H1 (cell line): ENCODE measurements around the gene USP7. TPM values are rescaled to one million over a fixed set of nuclear protein-coding genes. Genes with fewer than 3 reads are reported as not detected.
A peak's percentile ranks its signal among the peaks of the same experiment; 100 is the strongest.

Experiments used
- CTCF ChIA-PET: fragments of 300-600 bp; sonication (Branson Sonifier 250); formaldehyde crosslinking; loops from one replicate; lab custom pipeline; 2021; ENCODE audit not compliant: partially characterized antibody; lab: Charles Lee
- POLR2A ChIA-PET: fragments of 300-600 bp; sonication (Branson Sonifier 250); formaldehyde crosslinking; loops from one replicate; lab custom pipeline; 2021; ENCODE audit warnings: inconsistent platforms; ENCODE audit not compliant: partially characterized antibody; lab: Charles Lee
- DNase-seq, 2 experiments: peaks; one replicate each; pipeline versions ENCODE4 v3.0.0 to v3.0.0-alpha.2; 2010 to 2022; ENCODE audit warnings: low spot score in 2 of 2, low read depth in 1 of 2, mixed read lengths in 1 of 2
- FAIRE-seq: peaks from 2 replicates; lab custom pipeline; 2011; peaks lifted over from hg19 to GRCh38; lab: Jason Lieb, UNC
- H2AFZ ChIP-seq: 2 replicates; pipeline ENCODE4 v1.8.1; 2012; ENCODE audit warnings: low read length, inconsistent platforms
- H2AK5ac ChIP-seq: 2 replicates; pipeline ENCODE4 v1.6.1; 2013; ENCODE audit warnings: low read depth, low read length
- H2BK120ac ChIP-seq: replicated peaks from 2 replicates; pipeline ENCODE3; 2013; ENCODE audit warnings: low read depth, low read length, inconsistent platforms
- H2BK12ac ChIP-seq: 2 replicates; pipeline ENCODE4 v1.6.1; 2013; ENCODE audit warnings: low read depth, low read length
- H2BK15ac ChIP-seq: 2 replicates; pipeline ENCODE4 v1.6.1; 2013; ENCODE audit warnings: low read length
- H2BK20ac ChIP-seq: 2 replicates; pipeline ENCODE4 v1.6.1; 2013; ENCODE audit warnings: low read length
- H2BK5ac ChIP-seq: 2 replicates; pipeline ENCODE4 v1.6.1; 2013; ENCODE audit warnings: low read depth, low read length
- H3K14ac ChIP-seq: 2 replicates; pipeline ENCODE4 v1.6.1; 2013; ENCODE audit warnings: inconsistent platforms; ENCODE audit not compliant: insufficient read length
- H3K18ac ChIP-seq: 2 replicates; pipeline ENCODE4 v1.6.1; 2013; ENCODE audit warnings: low read length; ENCODE audit errors: extremely low read depth
- H3K23ac ChIP-seq: 2 replicates; pipeline ENCODE4 v1.6.1; 2013; ENCODE audit warnings: inconsistent platforms; ENCODE audit not compliant: insufficient read length
- H3K23me2 ChIP-seq: 2 replicates; pipeline ENCODE4 v1.6.1; 2013; ENCODE audit warnings: low read depth, low read length
- H3K27ac ChIP-seq: 2 replicates; pipeline ENCODE4 v1.6.1; 2011; ENCODE audit warnings: low read depth, low read length, inconsistent platforms
- H3K27me3 ChIP-seq, 4 experiments: replicated peaks in 1 of 4; 1 replicate in 1 of 4; 2 replicates in 3 of 4; pipeline versions ENCODE4 v1.6.1 to v1.8.1; 2011 to 2013; ENCODE audit warnings: low read length in 3 of 4, mild to moderate bottlenecking in 3 of 4, inconsistent platforms in 2 of 4, mixed read lengths in 2 of 4, moderate library complexity in 1 of 4; ENCODE audit not compliant: control insufficient read depth in 3 of 4, insufficient read depth in 3 of 4; ENCODE audit errors: extremely low read depth in 1 of 4
- H3K36me3 ChIP-seq, 4 experiments: 2 replicates each; pipeline versions ENCODE4 v1.6.1 to v1.8.1; 2011 to 2013; ENCODE audit warnings: mild to moderate bottlenecking in 4 of 4, low read length in 3 of 4, moderate library complexity in 2 of 4, control low read depth in 1 of 4, inconsistent platforms in 1 of 4; ENCODE audit not compliant: insufficient read depth in 4 of 4, control insufficient read depth in 2 of 4
- H3K4ac ChIP-seq: replicated peaks from 2 replicates; pipeline ENCODE3; 2013; ENCODE audit warnings: low read length, low read depth, mixed read lengths, inconsistent platforms; ENCODE audit not compliant: insufficient read length
- H3K4me1 ChIP-seq, 4 experiments: replicated peaks in 1 of 4; 1 replicate in 1 of 4; 2 replicates in 3 of 4; pipeline versions ENCODE4 v1.6.1 to v1.8.1; 2011 to 2013; ENCODE audit warnings: low read length in 3 of 4, inconsistent platforms in 2 of 4, mixed read lengths in 1 of 4; ENCODE audit not compliant: insufficient read depth in 4 of 4, control insufficient read depth in 3 of 4
- H3K4me2 ChIP-seq, 2 experiments: 2 replicates each; pipeline versions ENCODE4 v1.6.1 to v1.8.1; 2011 to 2013; ENCODE audit warnings: low read depth in 2 of 2, low read length in 2 of 2, control low read depth in 1 of 2, inconsistent platforms in 1 of 2, mild to moderate bottlenecking in 1 of 2; ENCODE audit not compliant: insufficient read depth in 1 of 2
- H3K4me3 ChIP-seq, 4 experiments: fragments of 200-600, 300-600 bp in 1 of 4; sonication (generic), shearing (Covaris generic), sonication (Bioruptor Twin) in 1 of 4; 2 replicates each; pipeline versions ENCODE4 v1.5.1 to v1.8.1; 2011 to 2016; ENCODE audit warnings: low read length in 4 of 4, low read depth in 3 of 4, control low read depth in 2 of 4, inconsistent platforms in 2 of 4, mild to moderate bottlenecking in 2 of 4, mixed read lengths in 1 of 4, moderate library complexity in 1 of 4; ENCODE audit not compliant: insufficient read depth in 2 of 4; ENCODE audit errors: extremely low read depth in 1 of 4
- H3K56ac ChIP-seq: replicated peaks from 2 replicates; pipeline ENCODE3; 2013; ENCODE audit warnings: low read depth, mild to moderate bottlenecking, mixed read lengths, low read length, inconsistent platforms; ENCODE audit not compliant: insufficient read length
- H3K79me1 ChIP-seq: 2 replicates; pipeline ENCODE4 v1.6.1; 2013; ENCODE audit warnings: low read depth, low read length, control low read depth
- H3K79me2 ChIP-seq, 2 experiments: 2 replicates each; pipeline versions ENCODE4 v1.6.1 to v1.8.1; 2012 to 2013; ENCODE audit warnings: low read length in 2 of 2, mild to moderate bottlenecking in 2 of 2, inconsistent platforms in 1 of 2; ENCODE audit not compliant: insufficient read depth in 2 of 2, control insufficient read depth in 1 of 2
- H3K9ac ChIP-seq, 4 experiments: replicated peaks in 1 of 4; 1 replicate in 1 of 4; 2 replicates in 3 of 4; pipeline versions ENCODE4 v1.6.1 to v1.8.1; 2011 to 2013; ENCODE audit warnings: low read depth in 3 of 4, low read length in 3 of 4, control low read depth in 2 of 4, mild to moderate bottlenecking in 2 of 4, moderate library complexity in 2 of 4, inconsistent platforms in 1 of 4; ENCODE audit errors: extremely low read depth in 1 of 4
- H3K9me3 ChIP-seq, 2 experiments: 2 replicates each; pipeline versions ENCODE4 v1.6.1 to v1.8.1; 2012 to 2013; ENCODE audit warnings: mild to moderate bottlenecking in 2 of 2, moderate library complexity in 2 of 2, control low read depth in 1 of 2, inconsistent platforms in 1 of 2, low read depth in 1 of 2, low read length in 1 of 2, mixed read lengths in 1 of 2; ENCODE audit not compliant: insufficient read depth in 2 of 2
- H4K20me1 ChIP-seq, 2 experiments: replicated peaks in 1 of 2; 2 replicates each; pipeline versions ENCODE3 to v1.8.1; 2011 to 2013; ENCODE audit warnings: inconsistent platforms in 2 of 2, low read length in 2 of 2, mild to moderate bottlenecking in 1 of 2; ENCODE audit not compliant: insufficient read depth in 2 of 2, control insufficient read depth in 1 of 2
- H4K5ac ChIP-seq: 2 replicates; pipeline ENCODE4 v1.6.1; 2013; ENCODE audit warnings: low read length, low read depth, mixed read lengths, inconsistent platforms; ENCODE audit not compliant: insufficient read length
- H4K8ac ChIP-seq: 2 replicates; pipeline ENCODE4 v1.8.0; 2013; ENCODE audit warnings: mild to moderate bottlenecking, moderate library complexity, low read length, inconsistent platforms; ENCODE audit not compliant: insufficient read depth; ENCODE audit errors: extremely low read depth
- H4K91ac ChIP-seq: replicated peaks from 2 replicates; pipeline ENCODE3; 2013; ENCODE audit warnings: low read length, mixed read lengths, inconsistent platforms; ENCODE audit not compliant: insufficient read length
- MAFK ChIP-seq: IDR thresholded peaks from 2 replicates; pipeline ENCODE4 v1.6.1; 2012; ENCODE audit warnings: low read depth, mild to moderate bottlenecking, improper control_type of control experiment, low read length
- POLR2A ChIP-seq, 2 experiments: IDR thresholded peaks; 1 replicate in 1 of 2; 2 replicates in 1 of 2; pipeline ENCODE4 v1.6.1; 2011; ENCODE audit warnings: low read depth in 2 of 2, low read length in 2 of 2, mild to moderate bottlenecking in 2 of 2; ENCODE audit errors: control extremely low read depth in 1 of 2
- POLR2AphosphoS5 ChIP-seq: IDR thresholded peaks from 2 replicates; pipeline ENCODE4 v1.6.1; 2011; ENCODE audit warnings: low read depth, low read length
- WGBS, 2 experiments: shearing (Covaris generic) in 1 of 2; methylation state at CpG; one replicate each; pipeline versions ENCODE4 v1.1.6 to v1.1.7; 2013 to 2015; ENCODE audit warnings: low lambda C conversion rate in 2 of 2, mixed read lengths in 2 of 2, inconsistent platforms in 1 of 2, low coverage in 1 of 2, missing lambda C conversion rate in 1 of 2; ENCODE audit not compliant: insufficient replicate concordance in 2 of 2, insufficient coverage in 1 of 2, insufficient read length in 1 of 2; ENCODE audit errors: extremely low coverage in 1 of 2, missing lambda C conversion rate in 1 of 2; 5-methylcytosine and 5-hydroxymethylcytosine counted together
- polyA plus RNA-seq, 7 experiments: library from polyadenylated mRNA; depleted of rRNA in 3 of 7; stranded (reverse) in 5 of 7; unstranded in 2 of 7; fragments of >200 nt in 5 of 7; fragments of 200-250 nt in 2 of 7; gene quantifications; 1 replicate in 5 of 7; 2 replicates in 1 of 7; 4 replicates in 1 of 7; pipeline versions ENCODE4 v1.2.1 to v1.2.3, GENCODE V29; 2011 to 2013; ENCODE audit warnings: missing spikeins in 2 of 7, mixed read lengths in 2 of 7
- total RNA-seq: library from RNA; stranded (reverse); fragmentation: NEBNext Ultra II Directional; extraction: Animal tissue kit (Norgen Biotek cat#: 25700); gene quantifications from 2 replicates; pipeline ENCODE4 v1.2.1, GENCODE V29; 2021

The USP7 gene
- total and polyA plus RNA-seq, 2 of the 8 experiments (the other 6 are each of a cell fraction or from before 2014, with no cell fraction given): 21.3 to 211 TPM

DNA sequence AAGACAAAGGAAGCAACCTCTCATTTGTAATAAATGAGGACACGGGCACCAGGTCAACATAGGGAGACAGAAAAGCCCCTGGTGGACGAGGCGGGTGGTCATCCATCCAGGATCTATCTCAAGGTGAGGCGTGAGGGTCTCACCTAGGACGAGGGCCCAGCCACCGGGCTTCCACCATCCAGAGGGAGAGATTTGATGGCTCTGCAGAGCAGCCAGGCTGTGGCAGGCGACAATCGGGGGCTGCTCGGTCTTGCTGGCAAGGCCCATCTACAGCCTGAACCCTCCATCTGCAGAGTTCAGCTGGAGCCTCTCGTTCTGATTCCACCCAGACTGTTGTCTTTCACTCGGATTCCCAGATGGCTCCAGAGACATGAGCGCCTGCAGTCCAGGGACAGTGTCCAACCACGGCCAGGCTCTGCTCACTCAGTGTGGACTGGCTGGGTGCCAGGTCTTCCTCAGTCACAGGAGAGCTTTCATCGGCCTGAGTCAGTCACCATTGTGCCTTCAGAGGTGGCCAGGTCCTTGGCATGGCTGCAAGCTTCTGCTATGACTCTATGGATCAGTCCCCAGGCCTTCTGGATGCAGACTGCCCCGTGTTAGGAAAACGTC lies 75.7 kb downstream of the USP7 start:
- ChIA-PET POLR2A (interaction anchor here (1.0 to 29.1 kb wide), 3 partner anchors 10 to 101 kb away, joined by 4 to 456 read pairs (median 6); partner anchors contain the start of gene CARHSP1), CTCF (interaction anchor here (0.6 to 4.0 kb wide), 5 partner anchors 8 to 240 kb away, joined by 3 to 14 read pairs (median 12); no protein-coding TSS in a partner anchor)
- H3K4me2 ChIP-seq: no peak overlapping the region
- no peak overlapping the region for H2AK5ac ChIP-seq
- H3K4me3 ChIP-seq: no peak overlapping the region
- H3K23me2 ChIP-seq: no peaks in the 10 kb centered on the region
- H4K20me1 ChIP-seq: peaks cover 2 to 13% of the 10 kb centered on the region in 2 experiments
- H2BK5ac ChIP-seq: no peak overlapping the region
- no peaks in the 10 kb centered on the region for H3K79me2 ChIP-seq
- H3K36me3 ChIP-seq: peaks cover 8 to 27% (median 14%) of the 10 kb centered on the region in 4 experiments; a peak in 7 of 8 replicates
- no peak overlapping the region for H3K18ac ChIP-seq
- H2AFZ ChIP-seq: no peak overlapping the region
- H4K5ac ChIP-seq: no peak overlapping the region
- H4K8ac ChIP-seq: no peak overlapping the region; the same call in 1 of the 2 replicates
- FAIRE-seq (no peak), DNase-seq (no peak)
- no peak overlapping the region for H2BK120ac ChIP-seq
- H3K9ac ChIP-seq: no peak overlapping the region
- H3K4me1 ChIP-seq: peaks cover 0 to 17% (median 9%) of the 10 kb centered on the region in 4 experiments; a peak in 5 of 7 replicates
- H3K56ac ChIP-seq: no peak overlapping the region
- H2BK15ac ChIP-seq: no peak overlapping the region
- no peak overlapping the region for H3K4ac ChIP-seq
- no peaks in the 10 kb centered on the region for H3K79me1 ChIP-seq
- no peak overlapping the region for H4K91ac ChIP-seq
- H2BK12ac ChIP-seq: no peak overlapping the region
- H3K27ac ChIP-seq: no peak overlapping the region
- H3K27me3 ChIP-seq: no peaks in the 10 kb centered on the region
- H2BK20ac ChIP-seq: no peak overlapping the region
- no peak overlapping the region for H3K23ac ChIP-seq
- WGBS, 2 experiments: 89% methylated on average over 16 of the region's 16 CpGs; no CpG with 5 or more reads in 1 of the 2 experiments
- H3K9me3 ChIP-seq: no peaks in the 10 kb centered on the region
- H3K14ac ChIP-seq: no peak overlapping the region
- TF ChIP-seq POLR2A (IDR thresholded peaks at IDR 0.05; ENCODE audit: control extremely low read depth in 1 of 2, low read depth in 2 of 2, low read length in 2 of 2): 0 out of 3 replicates have a peak, but pooled peaks of 1 of the 2 experiments have one; percentile 27
- TF ChIP-seq MAFK: no peak
- TF ChIP-seq POLR2AphosphoS5: no peak
